Measurements from ENCODE around the gene SELENON.

Gene SELENON

DNA sequence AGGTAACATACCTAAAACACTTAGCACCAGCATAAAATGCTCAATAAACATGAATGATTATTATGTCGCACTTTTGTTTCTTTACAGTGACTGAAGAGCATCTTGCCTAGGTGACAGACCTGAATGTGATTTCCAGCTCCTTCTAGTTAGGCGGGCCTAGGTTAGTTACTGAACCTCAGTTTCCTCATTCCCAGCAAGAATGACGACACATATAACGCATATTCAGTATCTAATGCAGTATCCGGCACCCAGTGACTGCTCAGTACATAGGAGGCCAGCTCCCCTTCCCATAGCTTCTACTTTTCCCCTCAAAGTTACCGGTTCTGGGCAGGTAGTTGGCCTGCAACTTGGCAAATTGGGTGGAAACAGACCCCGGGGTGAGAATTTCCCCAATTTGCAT is 58.5 kb downstream of the SELENON start:
- no peak for DNase-seq (ENCODE audit: extremely low read depth in 1 of 2, low read depth in 1 of 2)

DNA sequence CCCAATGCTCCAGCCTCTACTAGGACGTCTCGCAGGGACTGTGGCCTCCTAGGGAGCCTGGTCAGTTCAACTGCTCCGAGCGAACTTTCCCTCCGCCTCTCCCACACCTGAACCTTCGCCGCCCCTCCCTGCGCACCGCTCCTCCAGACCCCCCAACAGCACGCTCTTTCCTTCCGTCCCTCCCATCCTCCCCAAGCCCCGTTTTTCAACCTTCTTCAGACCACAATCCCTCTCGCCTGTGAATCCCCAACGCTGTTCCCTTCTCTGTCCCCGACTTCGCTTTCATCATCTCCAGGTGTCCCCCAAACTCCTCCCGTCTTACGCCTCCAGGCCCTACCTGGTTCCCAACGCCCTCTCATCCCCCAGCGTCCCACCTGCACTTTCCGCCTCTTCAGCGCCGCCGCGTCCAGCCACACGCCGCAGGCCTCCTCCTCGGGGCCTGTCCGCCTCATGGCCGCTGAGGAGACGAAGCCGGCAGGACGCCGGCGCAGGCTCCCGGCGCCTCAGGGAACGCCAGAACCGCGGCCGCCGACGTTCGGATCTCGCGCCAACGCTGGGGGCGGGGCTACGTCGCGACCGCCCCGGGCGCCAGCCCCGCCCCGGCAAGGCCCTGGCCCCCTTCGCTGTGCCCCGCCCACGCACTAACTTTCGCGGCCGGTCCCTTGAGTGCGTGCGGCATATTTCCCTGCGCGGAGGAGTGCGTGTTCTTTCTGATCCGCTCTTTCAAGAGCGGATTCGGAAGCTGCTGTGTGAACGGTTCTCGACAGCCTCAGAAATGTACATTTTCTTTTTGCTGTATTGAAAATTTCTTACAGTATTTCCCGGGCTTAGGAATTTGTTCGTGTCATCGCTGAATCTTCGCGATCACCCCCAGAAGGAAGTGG is 59.2 kb downstream of the SELENON start, which contains the start of gene AUNIP:
Gene AUNIP (minus strand): TSS at position 552 of the 884 bp plus-strand sequence. CDS start 100 bp downstream, at position 452.
- peak; percentile 81 to 82 for DNase-seq (ENCODE audit: extremely low read depth in 1 of 2, low read depth in 1 of 2)

DNA sequence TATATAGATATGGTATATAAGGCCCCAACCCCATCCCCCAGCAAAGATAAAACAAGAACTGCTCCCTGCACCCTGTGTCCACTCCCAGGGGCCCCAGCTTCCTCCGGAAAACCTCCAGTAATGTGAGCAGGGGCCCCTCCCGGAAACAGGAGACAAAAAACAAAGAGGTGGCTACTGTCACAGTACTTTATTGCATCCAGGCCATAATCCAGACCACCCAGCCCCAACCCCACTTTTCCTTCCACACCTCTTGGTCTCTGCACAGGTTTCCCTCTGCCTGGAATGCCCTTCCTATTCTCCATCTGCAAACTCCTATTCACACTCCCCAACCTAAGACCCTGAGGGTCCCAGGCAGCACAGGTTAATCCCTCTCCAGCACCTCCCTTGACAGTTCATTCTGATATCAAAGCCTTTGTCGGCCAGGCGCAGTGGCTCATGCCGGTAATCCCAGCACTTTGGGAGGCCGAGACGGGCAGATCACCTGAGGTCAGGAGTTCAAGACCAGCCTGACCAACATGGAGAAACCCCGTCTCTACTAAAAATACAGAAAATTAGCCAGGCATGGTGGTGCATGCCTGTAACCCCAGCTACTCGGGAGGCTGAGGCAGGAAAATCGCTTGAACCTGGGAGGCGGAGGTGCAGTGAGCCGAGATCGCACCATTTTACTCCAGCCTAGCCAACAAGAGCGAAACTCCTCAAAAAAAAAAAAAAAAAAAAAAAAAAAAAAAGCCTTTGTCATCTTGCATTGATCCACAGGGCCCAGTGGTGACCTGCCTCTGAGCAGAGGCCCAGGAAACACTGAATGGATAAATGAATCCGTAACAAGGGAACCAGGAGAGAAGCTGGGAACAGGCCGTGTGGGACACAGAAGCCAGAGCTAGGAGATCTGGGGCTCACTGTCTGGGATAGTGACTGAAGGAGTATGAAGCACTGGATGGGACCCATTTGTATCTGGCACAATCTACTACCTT is 61.6 kb downstream of the SELENON start:
- DNase-seq (ENCODE audit: extremely low read depth in 1 of 2, low read depth in 1 of 2): no peak

- no peak for DNase-seq (ENCODE audit: extremely low read depth in 1 of 2, low read depth in 1 of 2)
These were observed 62.9 kb downstream of the SELENON start for GRCh38 chr1:25862785-25863485.

DNA sequence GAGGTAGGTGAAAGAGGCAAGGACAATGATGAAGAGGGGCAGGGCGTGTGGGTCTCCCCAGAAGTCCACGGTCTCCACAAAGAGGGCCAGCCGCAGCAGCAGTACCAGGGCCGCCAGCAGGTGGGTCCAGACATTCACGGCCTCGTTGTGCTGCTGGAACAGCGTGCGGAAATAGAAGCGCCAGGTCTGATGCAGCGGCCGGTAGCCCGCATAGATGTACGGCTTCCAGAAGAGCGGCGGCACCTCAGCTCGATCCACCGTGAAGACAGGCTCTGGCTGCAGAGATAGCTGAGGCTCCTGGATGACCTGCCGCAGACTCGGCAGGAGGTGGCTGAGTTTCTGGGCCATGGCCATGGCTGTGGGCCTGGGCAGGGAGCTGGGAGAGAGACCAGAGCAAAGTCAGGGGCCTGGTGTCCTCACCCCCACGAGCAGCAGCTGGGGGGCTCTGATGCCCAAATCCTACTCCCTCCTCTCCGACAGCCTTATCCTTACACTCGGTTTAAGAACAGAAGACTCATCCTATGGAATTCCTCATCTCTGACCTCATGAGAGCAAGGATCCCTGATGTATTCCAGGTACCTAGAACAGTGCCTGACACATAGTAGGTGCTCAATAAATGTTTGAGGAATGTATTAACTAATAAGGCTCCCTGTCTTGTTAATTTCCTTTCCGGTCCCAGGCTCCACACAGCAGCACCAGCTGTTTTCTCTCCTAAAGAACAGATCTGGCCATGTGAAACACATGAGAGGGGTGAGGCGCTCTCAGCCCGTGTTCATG is 63.7 kb downstream of the SELENON start:
- DNase-seq (ENCODE audit: extremely low read depth in 1 of 2, low read depth in 1 of 2): no peak

DNA sequence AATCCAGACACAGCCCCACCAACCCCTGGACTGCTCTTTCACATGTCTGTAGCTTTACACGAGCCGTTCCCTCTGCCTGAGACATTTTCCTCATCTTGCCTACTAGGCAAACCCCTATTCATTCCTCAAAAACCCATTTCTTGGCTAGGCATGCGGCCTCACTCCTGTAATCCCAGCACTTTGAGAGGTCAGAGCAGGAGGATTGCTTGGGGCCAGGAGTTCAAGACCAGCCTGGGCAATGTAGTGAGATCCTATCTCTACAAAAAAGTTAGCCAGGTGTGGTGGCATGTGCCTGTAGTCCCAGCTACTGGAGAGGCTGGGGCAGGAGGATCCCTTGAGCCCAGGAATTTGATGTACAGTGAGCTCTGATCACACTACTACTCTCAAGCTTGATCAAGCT is 64.4 kb downstream of the SELENON start:
- DNase-seq (ENCODE audit: extremely low read depth in 1 of 2, low read depth in 1 of 2): no peak

GRCh38 chr1:25866288-25866687 is 66.3 kb downstream of the SELENON start:
- no peak for DNase-seq (ENCODE audit: extremely low read depth in 1 of 2, low read depth in 1 of 2)

- no peak for DNase-seq (ENCODE audit: extremely low read depth in 1 of 2, low read depth in 1 of 2)
These were observed 67.4 kb downstream of the SELENON start for GRCh38 chr1:25867210-25867991.

All from stimulated activated CD8-positive, alpha-beta memory T cell treated with anti-CD3 and anti-CD28 coated beads, Interleukin-7, amount 100 ng/mL, for 48 hours (primary cell).